HG03097 (cell line): Measurements from ENCODE around the gene OGDH.

Source experiments
- ATAC-seq: cut with Tn5 transposase; IDR thresholded peaks from one replicate; pipeline ENCODE4 v1.9.1; 2021; ENCODE audit not compliant: unreplicated experiment, low FRiP score

The OGDH gene

DNA sequence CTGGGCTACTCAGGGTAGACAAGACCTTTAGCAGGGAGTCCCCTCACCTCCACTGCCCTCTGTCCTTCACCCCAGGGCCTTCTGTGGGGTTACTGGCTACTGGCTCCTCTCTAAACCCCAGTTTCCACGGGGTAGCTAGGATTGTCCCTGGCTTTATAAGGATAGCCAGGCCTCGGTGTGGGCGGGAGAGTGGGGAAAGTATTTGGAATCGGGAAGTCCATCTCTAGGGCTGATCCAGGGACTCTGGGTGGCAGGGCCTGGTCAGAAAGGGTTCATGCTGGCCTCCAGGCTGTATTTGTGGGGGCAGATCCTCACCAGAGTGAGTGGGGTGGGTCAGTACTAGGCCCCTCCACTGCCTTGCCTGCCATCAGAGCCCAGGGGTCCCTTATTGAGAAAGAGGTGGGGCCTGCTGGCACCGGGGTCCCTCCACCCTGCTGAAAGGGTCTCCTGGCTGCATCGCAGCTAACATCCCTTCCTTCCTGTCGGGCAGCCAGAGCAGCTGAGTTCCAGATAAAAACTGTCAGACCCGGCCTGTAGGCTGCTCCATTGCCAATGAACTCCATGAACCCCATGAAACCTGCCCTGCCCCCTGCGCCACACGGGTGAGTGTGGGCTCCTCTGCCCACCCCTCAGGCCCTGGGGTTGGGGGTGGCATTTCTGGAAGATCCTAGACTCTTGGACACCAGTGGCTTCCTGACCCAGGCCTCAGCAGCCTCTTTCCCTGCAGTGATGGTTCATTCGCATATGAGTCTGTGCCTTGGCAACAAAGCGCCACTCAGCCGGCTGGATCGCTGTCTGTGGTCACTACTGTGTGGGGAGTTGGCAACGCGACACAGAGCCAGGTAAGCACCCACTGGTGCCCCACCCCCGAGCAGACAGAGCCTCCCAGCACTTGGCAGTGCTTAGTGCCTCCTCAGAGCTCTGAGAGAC, 149.5 kb downstream of the OGDH start:
- no peak for ATAC-seq

DNA sequence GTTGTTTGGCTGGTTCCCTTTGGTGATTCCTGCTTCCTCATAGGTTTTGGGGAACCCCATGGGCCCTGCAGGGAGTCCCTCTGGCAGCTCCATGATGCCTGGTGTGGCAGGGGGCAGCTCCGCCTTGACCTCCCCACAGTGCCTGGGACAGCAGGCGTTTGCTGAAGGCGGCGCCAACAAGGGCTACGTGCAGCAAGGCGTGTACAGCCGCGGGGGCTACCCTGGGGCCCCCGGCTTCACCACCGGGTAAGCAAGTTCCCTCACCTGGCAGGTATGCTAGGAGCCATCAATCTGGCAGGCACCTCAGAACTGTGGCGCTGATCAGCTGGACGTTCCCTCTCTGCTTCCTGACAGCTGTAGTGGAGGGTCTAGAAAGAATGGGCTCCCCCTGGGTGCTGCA, 150.5 kb downstream of the OGDH start:
- no peak for ATAC-seq

DNA sequence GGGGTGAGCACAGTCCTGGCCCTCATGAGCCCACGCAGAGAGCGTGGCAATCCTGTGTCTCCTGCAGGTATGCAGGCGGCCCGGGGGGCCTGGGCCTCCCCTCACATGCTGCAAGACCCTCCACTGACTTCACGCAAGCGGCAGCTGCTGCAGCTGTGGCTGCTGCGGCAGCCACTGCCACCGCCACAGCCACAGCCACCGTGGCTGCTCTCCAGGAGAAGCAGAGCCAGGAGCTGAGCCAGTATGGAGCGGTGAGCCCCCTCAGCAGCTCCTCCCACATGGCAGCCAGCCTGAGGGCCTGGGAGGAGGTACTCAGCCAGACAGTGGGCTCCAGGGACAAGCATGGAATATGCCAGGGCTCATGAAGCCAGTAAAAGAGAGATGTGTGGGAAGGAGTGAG, 150.9 kb downstream of the OGDH start:
- ATAC-seq: no peak

DNA sequence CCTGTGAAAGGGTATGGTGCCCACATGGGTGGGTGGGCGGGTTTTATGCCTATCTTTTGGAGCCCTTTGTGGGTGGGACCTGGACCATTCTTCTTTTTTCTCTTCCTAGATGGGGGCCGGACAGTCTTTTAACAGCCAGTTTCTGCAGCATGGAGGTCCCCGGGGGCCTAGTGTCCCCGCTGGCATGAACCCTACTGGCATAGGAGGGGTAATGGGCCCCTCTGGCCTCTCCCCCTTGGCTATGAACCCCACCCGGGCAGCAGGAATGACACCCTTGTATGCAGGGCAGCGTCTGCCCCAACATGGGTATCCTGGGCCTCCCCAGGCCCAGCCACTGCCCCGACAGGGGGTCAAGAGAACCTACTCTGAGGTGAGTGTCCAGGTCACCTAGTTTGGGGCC, 151.3 kb downstream of the OGDH start:
- ATAC-seq: no peak
